ENCODE data around the gene CLBA1.

DNA sequence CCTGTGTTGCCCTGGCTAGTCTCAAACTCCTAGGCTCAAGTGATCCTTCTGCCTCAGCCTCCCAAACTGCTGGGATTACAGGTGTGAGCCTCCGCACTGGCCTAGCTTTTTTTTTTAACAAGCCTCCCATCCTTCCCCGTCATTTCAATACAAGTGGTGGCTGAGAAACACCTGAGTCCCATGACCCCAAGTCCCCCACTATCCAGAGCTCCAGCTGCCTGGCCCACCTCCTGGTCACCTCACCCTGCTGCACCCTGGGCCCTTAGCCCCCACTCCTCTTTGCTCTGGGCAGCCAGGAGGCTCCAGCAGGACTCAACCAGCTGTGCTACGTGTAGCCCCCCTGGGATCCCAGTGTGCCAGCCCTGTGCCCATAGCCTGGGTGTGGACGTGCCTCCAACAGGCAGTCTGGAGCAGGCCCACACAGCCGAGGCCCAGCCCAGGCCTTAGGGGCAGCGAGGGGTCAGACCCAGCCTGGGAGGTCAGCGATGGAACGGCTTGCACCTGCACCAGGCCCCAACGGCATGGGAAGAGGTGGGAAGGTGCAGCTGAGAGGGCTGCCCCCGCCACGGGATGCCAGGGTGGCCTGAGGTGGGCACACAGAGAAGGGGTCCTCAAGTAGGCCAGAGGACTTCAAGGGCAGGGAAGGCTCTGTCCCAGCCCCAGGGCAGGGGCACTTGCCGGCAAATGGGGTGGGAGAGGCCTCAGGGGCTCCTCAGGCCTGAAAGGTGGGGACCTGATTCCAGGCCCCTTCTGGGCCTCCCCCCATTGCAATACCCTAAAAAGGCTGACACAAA is 13.9 kb upstream of the CLBA1 start:
- TF ChIP-seq POLR2AphosphoS5 (IDR thresholded peaks at IDR 0.05): no peak
- no peak for TF ChIP-seq POLR2A (IDR thresholded peaks at IDR 0.05)

Measured in gastroesophageal sphincter (tissue), 2 donors.